DOHH2 (cell line): ENCODE results near the gene TDRD7.

Experiments
- H3F3A ChIP-seq: fragments of 200-600 bp; sonication (generic), shearing (Covaris generic); 2 replicates; pipeline ENCODE4 v1.6.0; 2016; ENCODE audit warnings: antibody characterized with exemption, mild to moderate bottlenecking; ENCODE audit not compliant: control insufficient read depth, insufficient read depth
- H3K27ac ChIP-seq: fragments of 200-600 bp; sonication (generic); 2 replicates; pipeline ENCODE4 v1.5.1; 2014; ENCODE audit warnings: low read depth, mild to moderate bottlenecking, low read length, moderate library complexity
- H3K27me3 ChIP-seq: fragments of 200-600 bp; sonication (generic); 2 replicates; pipeline ENCODE4 v1.6.1; 2014; ENCODE audit warnings: mild to moderate bottlenecking, low read length, mixed read lengths; ENCODE audit not compliant: control insufficient read depth
- H3K36me3 ChIP-seq: fragments of 200-600 bp; sonication (generic); 2 replicates; pipeline ENCODE4 v1.6.1; 2014; ENCODE audit warnings: mild to moderate bottlenecking, low read length, moderate library complexity, mixed read lengths; ENCODE audit not compliant: control insufficient read depth
- H3K4me1 ChIP-seq: fragments of 200-600 bp; sonication (generic); 2 replicates; pipeline ENCODE4 v1.6.1; 2014; ENCODE audit warnings: mild to moderate bottlenecking, low read length, mixed read lengths; ENCODE audit not compliant: control insufficient read depth
- H3K4me2 ChIP-seq: fragments of 200-600 bp; sonication (generic); 2 replicates; pipeline ENCODE4 v1.6.0; 2014; ENCODE audit warnings: mild to moderate bottlenecking, low read length, moderate library complexity
- H3K4me3 ChIP-seq: fragments of 200-600 bp; sonication (generic); 2 replicates; pipeline ENCODE4 v1.5.1; 2014; ENCODE audit warnings: mild to moderate bottlenecking, low read length, mixed read lengths
- H3K79me2 ChIP-seq: fragments of 200-600 bp; sonication (generic); 2 replicates; pipeline ENCODE4 v1.6.1; 2014; ENCODE audit warnings: mild to moderate bottlenecking, low read length, mixed read lengths; ENCODE audit not compliant: control insufficient read depth
- H3K9me2 ChIP-seq: fragments of 200-600 bp; sonication (generic); replicated peaks from 2 replicates; pipeline ENCODE4 v1.6.1; 2014; ENCODE audit warnings: mild to moderate bottlenecking, low read length, mixed read lengths; ENCODE audit not compliant: control insufficient read depth
- H3K9me3 ChIP-seq: fragments of 200-600 bp; sonication (generic); 2 replicates; pipeline ENCODE4 v1.6.1; 2014; ENCODE audit warnings: antibody characterized with exemption, low read length, mixed read lengths; ENCODE audit not compliant: control insufficient read depth, insufficient read depth
- H4K20me1 ChIP-seq: fragments of 200-600 bp; sonication (generic); 2 replicates; pipeline ENCODE4 v1.6.0; 2014; ENCODE audit warnings: low read depth, mild to moderate bottlenecking, antibody characterized with exemption, low read length, moderate library complexity; ENCODE audit not compliant: control insufficient read depth, insufficient read depth
- CTCF ChIP-seq: fragments of 200-600 bp; sonication (generic); IDR thresholded peaks from one replicate; pipeline ENCODE4 v1.5.1; 2014; ENCODE audit warnings: antibody characterized with exemption, mild to moderate bottlenecking, low read depth, low read length; ENCODE audit not compliant: poor library complexity, severe bottlenecking
- EZH2phosphoT487 ChIP-seq: fragments of 200-600 bp; sonication (generic); IDR thresholded peaks from 2 replicates; pipeline ENCODE4 v1.6.1; 2017; ENCODE audit warnings: borderline replicate concordance, mild to moderate bottlenecking, antibody characterized with exemption, low read length, moderate library complexity, mixed read lengths

Gene TDRD7

GRCh38 chr9:97384406-97385262, 27.3 kb upstream of the TDRD7 start:
- Histone ChIP-seq H3K27ac (no peak overlapping the region), H3K4me1 (peaks cover 6% of the 10 kb centered on the region; the same call in 1 of the 2 replicates), H3K4me3 (no peak overlapping the region), H3K4me2 (no peak overlapping the region), H3K9me2 (no peaks in the 10 kb centered on the region), H3K27me3 (no peaks in the 10 kb centered on the region), H3K36me3 (no peaks in the 10 kb centered on the region), H3F3A (no peaks in the 10 kb centered on the region), H3K79me2 (no peaks in the 10 kb centered on the region), H4K20me1 (no peaks in the 10 kb centered on the region), H3K9me3 (no peaks in the 10 kb centered on the region)
- no peak for TF ChIP-seq CTCF
- TF ChIP-seq EZH2phosphoT487 = no peak

- no peaks in the 10 kb centered on the region for H3K79me2 ChIP-seq
- peaks cover 6% of the 10 kb centered on the region; the same call in 1 of the 2 replicates for H3K4me1 ChIP-seq
- H3K4me2 ChIP-seq = no peak overlapping the region
- H3K9me3 ChIP-seq = no peaks in the 10 kb centered on the region
- no peaks in the 10 kb centered on the region for H3K27me3 ChIP-seq
- no peak overlapping the region for H3K27ac ChIP-seq
- H4K20me1 ChIP-seq = no peaks in the 10 kb centered on the region
- H3F3A ChIP-seq = no peaks in the 10 kb centered on the region
- TF ChIP-seq EZH2phosphoT487 = no peak
- no peak for TF ChIP-seq CTCF
- no peaks in the 10 kb centered on the region for H3K36me3 ChIP-seq
- H3K9me2 ChIP-seq = no peaks in the 10 kb centered on the region
- no peak overlapping the region for H3K4me3 ChIP-seq
Measured at GRCh38 chr9:97385626-97386264, 26.2 kb upstream of the TDRD7 start.

GRCh38 chr9:97386265-97386633, 25.6 kb upstream of the TDRD7 start:
- Histone ChIP-seq H3K9me2 (no peaks in the 10 kb centered on the region), H3K4me3 (no peak overlapping the region), H3F3A (no peaks in the 10 kb centered on the region), H3K9me3 (no peaks in the 10 kb centered on the region), H3K36me3 (no peaks in the 10 kb centered on the region), H3K27me3 (no peaks in the 10 kb centered on the region), H3K79me2 (no peaks in the 10 kb centered on the region), H4K20me1 (no peaks in the 10 kb centered on the region), H3K4me2 (no peak overlapping the region), H3K4me1 (peaks cover 6% of the 10 kb centered on the region; the same call in 1 of the 2 replicates), H3K27ac (no peak overlapping the region)
- no peak for TF ChIP-seq EZH2phosphoT487
- no peak for TF ChIP-seq CTCF
